Pons (tissue), 1 donor: Measurements from ENCODE around the gene PIPOX.
A peak's percentile ranks its signal among the peaks of the same experiment; 100 is the strongest.

Experiments used
- DNase-seq: peaks from one replicate; pipeline ENCODE4 v3.0.0-alpha.2; 2016; ENCODE audit warnings: low spot score

PIPOX gene

GRCh38 chr17:29042679-29043538 lies at the start of gene PIPOX:
TSS of gene PIPOX (plus strand) at chr17:29043141. CDS start at chr17:29043226, 85 bp downstream.
- peak; percentile 81 for DNase-seq

GRCh38 chr17:28993645-28994426 lies 49.1 kb upstream of the PIPOX start:
- DNase-seq = no peak

- DNase-seq = no peak
Observed at GRCh38 chr17:28996554-28997096, 46.3 kb upstream of the PIPOX start.

GRCh38 chr17:28997806-28998205 lies 45.1 kb upstream of the PIPOX start:
- no peak for DNase-seq

- no peak for DNase-seq
Observed at GRCh38 chr17:28999206-28999605, 43.7 kb upstream of the PIPOX start.

- no peak for DNase-seq
Observed at GRCh38 chr17:29000973-29001372, 42.0 kb upstream of the PIPOX start.

- DNase-seq = no peak
Observed at GRCh38 chr17:29002811-29003210, 40.1 kb upstream of the PIPOX start.

GRCh38 chr17:29003289-29003688 lies 39.7 kb upstream of the PIPOX start:
- DNase-seq = no peak

GRCh38 chr17:29004081-29004692 lies 38.8 kb upstream of the PIPOX start:
- DNase-seq = peak; percentile 44

- DNase-seq = peak; percentile 58
Observed at GRCh38 chr17:29005936-29006511, 36.9 kb upstream of the PIPOX start, which contains the start of gene SEZ6. TSS of gene SEZ6 (minus strand) at chr17:29006033. CDS start at chr17:29005869, 164 bp downstream.

GRCh38 chr17:29007456-29007855 lies 35.5 kb upstream of the PIPOX start:
- no peak for DNase-seq

- DNase-seq = no peak
Observed at GRCh38 chr17:29007860-29008455, 35.0 kb upstream of the PIPOX start.

- DNase-seq = no peak
Observed at GRCh38 chr17:29008591-29008990, 34.4 kb upstream of the PIPOX start.

GRCh38 chr17:29010129-29010528 lies 32.8 kb upstream of the PIPOX start:
- no peak for DNase-seq

- DNase-seq = no peak
Observed at GRCh38 chr17:29010586-29010985, 32.4 kb upstream of the PIPOX start.

GRCh38 chr17:29012535-29012934 lies 30.4 kb upstream of the PIPOX start:
- no peak for DNase-seq

GRCh38 chr17:29014716-29015115 lies 28.2 kb upstream of the PIPOX start:
- DNase-seq = no peak

GRCh38 chr17:29016345-29017210 lies 26.4 kb upstream of the PIPOX start:
- DNase-seq = no peak

- DNase-seq = no peak
Observed at GRCh38 chr17:29018788-29019474, 24.0 kb upstream of the PIPOX start.
